GM12878 (cell line): Measurements from ENCODE around the gene ASS1. TPM values are rescaled to one million over a fixed set of nuclear protein-coding genes. Genes with fewer than 3 reads are reported as not detected.

Source experiments
- CEBPB ChIP-seq, 2 experiments: fragments of 150-350 bp in 1 of 2; IDR thresholded peaks; 2 replicates each; pipeline ENCODE4 v1.6.1; 2012 to 2014; ENCODE audit warnings: low read depth in 2 of 2, low read length in 2 of 2, borderline replicate concordance in 1 of 2, inconsistent platforms in 1 of 2
- RBBP5 ChIP-seq: fragments of 200-600 bp; sonication (generic); conservative IDR thresholded peaks from 2 replicates; pipeline ENCODE4 v1.6.1; 2016
- TARDBP ChIP-seq: IDR thresholded peaks from 2 replicates; pipeline ENCODE4 v1.6.1; 2016; ENCODE audit warnings: borderline replicate concordance
- ZBTB4 ChIP-seq: fragments of 450-650 bp; formaldehyde crosslinking; IDR thresholded peaks from 2 replicates; pipeline ENCODE4 v1.4.0; 2022; ENCODE audit warnings: mild to moderate bottlenecking, moderate library complexity
- polyA plus RNA-seq, 11 experiments: library from polyadenylated mRNA; depleted of rRNA in 4 of 11; unstranded in 6 of 11; stranded (reverse) in 5 of 11; fragments of >200 nt; fragmentation: Nextera tagmentation in 4 of 11; fragmentation: Illumina TruSeq in 1 of 11; extraction: Ambion mirVana in 4 of 11; extraction: Trizol in 1 of 11; gene quantifications; 1 replicate in 1 of 11; 2 replicates in 10 of 11; pipeline versions ENCODE4 v1.2.1 to v1.2.3, GENCODE V29; 2011 to 2016; ENCODE audit warnings: inconsistent platforms in 2 of 11, missing spikeins in 2 of 11, low read depth in 1 of 11
- total RNA-seq, 4 experiments: library from RNA; depleted of rRNA in 3 of 4; stranded (reverse); fragments of >200 nt in 3 of 4; fragmentation: Illumina TruSeq in 1 of 4; extraction: Trizol in 1 of 4; gene quantifications; 2 replicates each; pipeline versions ENCODE4 v1.2.1 to v1.2.3, GENCODE V29; 2013 to 2021
- TF ChIP-seq, protein P1 (sequence below): IDR thresholded peaks from 2 replicates; pipeline ENCODE4 v1.6.1; 2012; ENCODE audit warnings: mild to moderate bottlenecking, low read depth, low read length
- TF ChIP-seq, protein P2 (sequence below): fragments of 450-650 bp; formaldehyde crosslinking; IDR thresholded peaks from 2 replicates; pipeline ENCODE4 v1.4.0; 2020; ENCODE audit warnings: mild to moderate bottlenecking, moderate library complexity

The ASS1 gene
- total and polyA plus RNA-seq, 10 of the 15 experiments (the other 5 are each of a cell fraction or from before 2014, with no cell fraction given), result 0.10 to 6.1 (median 0.28) TPM; not detected in 3

- TF ChIP-seq, protein P1, sequence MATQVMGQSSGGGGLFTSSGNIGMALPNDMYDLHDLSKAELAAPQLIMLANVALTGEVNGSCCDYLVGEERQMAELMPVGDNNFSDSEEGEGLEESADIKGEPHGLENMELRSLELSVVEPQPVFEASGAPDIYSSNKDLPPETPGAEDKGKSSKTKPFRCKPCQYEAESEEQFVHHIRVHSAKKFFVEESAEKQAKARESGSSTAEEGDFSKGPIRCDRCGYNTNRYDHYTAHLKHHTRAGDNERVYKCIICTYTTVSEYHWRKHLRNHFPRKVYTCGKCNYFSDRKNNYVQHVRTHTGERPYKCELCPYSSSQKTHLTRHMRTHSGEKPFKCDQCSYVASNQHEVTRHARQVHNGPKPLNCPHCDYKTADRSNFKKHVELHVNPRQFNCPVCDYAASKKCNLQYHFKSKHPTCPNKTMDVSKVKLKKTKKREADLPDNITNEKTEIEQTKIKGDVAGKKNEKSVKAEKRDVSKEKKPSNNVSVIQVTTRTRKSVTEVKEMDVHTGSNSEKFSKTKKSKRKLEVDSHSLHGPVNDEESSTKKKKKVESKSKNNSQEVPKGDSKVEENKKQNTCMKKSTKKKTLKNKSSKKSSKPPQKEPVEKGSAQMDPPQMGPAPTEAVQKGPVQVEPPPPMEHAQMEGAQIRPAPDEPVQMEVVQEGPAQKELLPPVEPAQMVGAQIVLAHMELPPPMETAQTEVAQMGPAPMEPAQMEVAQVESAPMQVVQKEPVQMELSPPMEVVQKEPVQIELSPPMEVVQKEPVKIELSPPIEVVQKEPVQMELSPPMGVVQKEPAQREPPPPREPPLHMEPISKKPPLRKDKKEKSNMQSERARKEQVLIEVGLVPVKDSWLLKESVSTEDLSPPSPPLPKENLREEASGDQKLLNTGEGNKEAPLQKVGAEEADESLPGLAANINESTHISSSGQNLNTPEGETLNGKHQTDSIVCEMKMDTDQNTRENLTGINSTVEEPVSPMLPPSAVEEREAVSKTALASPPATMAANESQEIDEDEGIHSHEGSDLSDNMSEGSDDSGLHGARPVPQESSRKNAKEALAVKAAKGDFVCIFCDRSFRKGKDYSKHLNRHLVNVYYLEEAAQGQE, result no peak
- TF ChIP-seq, protein P2, sequence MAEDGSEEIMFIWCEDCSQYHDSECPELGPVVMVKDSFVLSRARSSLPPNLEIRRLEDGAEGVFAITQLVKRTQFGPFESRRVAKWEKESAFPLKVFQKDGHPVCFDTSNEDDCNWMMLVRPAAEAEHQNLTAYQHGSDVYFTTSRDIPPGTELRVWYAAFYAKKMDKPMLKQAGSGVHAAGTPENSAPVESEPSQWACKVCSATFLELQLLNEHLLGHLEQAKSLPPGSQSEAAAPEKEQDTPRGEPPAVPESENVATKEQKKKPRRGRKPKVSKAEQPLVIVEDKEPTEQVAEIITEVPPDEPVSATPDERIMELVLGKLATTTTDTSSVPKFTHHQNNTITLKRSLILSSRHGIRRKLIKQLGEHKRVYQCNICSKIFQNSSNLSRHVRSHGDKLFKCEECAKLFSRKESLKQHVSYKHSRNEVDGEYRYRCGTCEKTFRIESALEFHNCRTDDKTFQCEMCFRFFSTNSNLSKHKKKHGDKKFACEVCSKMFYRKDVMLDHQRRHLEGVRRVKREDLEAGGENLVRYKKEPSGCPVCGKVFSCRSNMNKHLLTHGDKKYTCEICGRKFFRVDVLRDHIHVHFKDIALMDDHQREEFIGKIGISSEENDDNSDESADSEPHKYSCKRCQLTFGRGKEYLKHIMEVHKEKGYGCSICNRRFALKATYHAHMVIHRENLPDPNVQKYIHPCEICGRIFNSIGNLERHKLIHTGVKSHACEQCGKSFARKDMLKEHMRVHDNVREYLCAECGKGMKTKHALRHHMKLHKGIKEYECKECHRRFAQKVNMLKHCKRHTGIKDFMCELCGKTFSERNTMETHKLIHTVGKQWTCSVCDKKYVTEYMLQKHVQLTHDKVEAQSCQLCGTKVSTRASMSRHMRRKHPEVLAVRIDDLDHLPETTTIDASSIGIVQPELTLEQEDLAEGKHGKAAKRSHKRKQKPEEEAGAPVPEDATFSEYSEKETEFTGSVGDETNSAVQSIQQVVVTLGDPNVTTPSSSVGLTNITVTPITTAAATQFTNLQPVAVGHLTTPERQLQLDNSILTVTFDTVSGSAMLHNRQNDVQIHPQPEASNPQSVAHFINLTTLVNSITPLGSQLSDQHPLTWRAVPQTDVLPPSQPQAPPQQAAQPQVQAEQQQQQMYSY (CRISPR knock-in tag), result no peak
- no peak for TF ChIP-seq RBBP5
- no peak for TF ChIP-seq TARDBP
- TF ChIP-seq CEBPB (IDR thresholded peaks at IDR 0.05; ENCODE audit: borderline replicate concordance in 1 of 2, low read depth in 2 of 2, low read length in 2 of 2), result no peak
- TF ChIP-seq ZBTB4, result no peak
These were observed 42.5 kb upstream of the ASS1 start (continued) for GRCh38 chr9:130402243-130402642.
